NCI-H2227 treated with DMSO at 0.1 percent for 48 hours (cell line): ENCODE measurements around the gene XG.
"Not testable (repeated sequence)": the region's sequence is repeated elsewhere in the genome, so short reads cannot be mapped to it uniquely, and the experiment has no call there.

Source experiments
- DNase-seq: peaks from one replicate; lab custom pipeline; 2025; lab: John Stamatoyannopoulos, UW

The XG gene

GRCh38 chrX:2733286-2733685 lies 18.6 kb upstream of the XG start:
- DNase-seq: no peak

GRCh38 chrX:2735270-2735669 lies 16.6 kb upstream of the XG start:
- no peak for DNase-seq

- DNase-seq: no peak
These were observed 11.2 kb upstream of the XG start for GRCh38 chrX:2740672-2741071.

- no peak for DNase-seq
These were observed 10.5 kb upstream of the XG start for GRCh38 chrX:2741386-2741785.

- not testable (repeated sequence) for DNase-seq
These were observed 5.6 kb upstream of the XG start for GRCh38 chrX:2746250-2746649.

- no peak for DNase-seq
These were observed 3.5 kb upstream of the XG start for GRCh38 chrX:2748171-2748814.

GRCh38 chrX:2748815-2749188 lies 3.0 kb upstream of the XG start:
- DNase-seq: no peak

GRCh38 chrX:2751291-2751690 lies 549 bp upstream of the XG start:
- DNase-seq: no peak

GRCh38 chrX:2752441-2752840 lies 601 bp downstream of the XG start:
- DNase-seq: not testable (repeated sequence)

GRCh38 chrX:2755163-2755715 lies 3.4 kb downstream of the XG start:
- not testable (repeated sequence) for DNase-seq

- no peak for DNase-seq
These were observed 4.7 kb downstream of the XG start for GRCh38 chrX:2756548-2756947.

- no peak for DNase-seq
These were observed 9.4 kb downstream of the XG start for GRCh38 chrX:2761246-2761645.

- DNase-seq: not testable (repeated sequence)
These were observed 10.8 kb downstream of the XG start for GRCh38 chrX:2762671-2763070.

- not testable (repeated sequence) for DNase-seq
These were observed 13.1 kb downstream of the XG start for GRCh38 chrX:2764766-2765548.

GRCh38 chrX:2765549-2765830 lies 13.7 kb downstream of the XG start:
- DNase-seq: no peak

GRCh38 chrX:2766906-2767305 lies 15.1 kb downstream of the XG start:
- no peak for DNase-seq

GRCh38 chrX:2767631-2768455 lies 16.0 kb downstream of the XG start:
- DNase-seq: no peak

GRCh38 chrX:2769615-2770014 lies 17.8 kb downstream of the XG start:
- DNase-seq: no peak

- not testable (repeated sequence) for DNase-seq
These were observed 21.6 kb downstream of the XG start for GRCh38 chrX:2773166-2774055.

GRCh38 chrX:2774057-2774456 lies 22.2 kb downstream of the XG start:
- DNase-seq: no peak

- DNase-seq: no peak
These were observed 22.9 kb downstream of the XG start for GRCh38 chrX:2774776-2775175.
